ENCODE results near the gene HDAC4. TPM values are rescaled to one million over a fixed set of nuclear protein-coding genes. Genes with fewer than 3 reads are reported as not detected.

The HDAC4 gene
- total RNA-seq, 2 experiments from 2014 or later, result 25.2 to 65.1 TPM

DNA sequence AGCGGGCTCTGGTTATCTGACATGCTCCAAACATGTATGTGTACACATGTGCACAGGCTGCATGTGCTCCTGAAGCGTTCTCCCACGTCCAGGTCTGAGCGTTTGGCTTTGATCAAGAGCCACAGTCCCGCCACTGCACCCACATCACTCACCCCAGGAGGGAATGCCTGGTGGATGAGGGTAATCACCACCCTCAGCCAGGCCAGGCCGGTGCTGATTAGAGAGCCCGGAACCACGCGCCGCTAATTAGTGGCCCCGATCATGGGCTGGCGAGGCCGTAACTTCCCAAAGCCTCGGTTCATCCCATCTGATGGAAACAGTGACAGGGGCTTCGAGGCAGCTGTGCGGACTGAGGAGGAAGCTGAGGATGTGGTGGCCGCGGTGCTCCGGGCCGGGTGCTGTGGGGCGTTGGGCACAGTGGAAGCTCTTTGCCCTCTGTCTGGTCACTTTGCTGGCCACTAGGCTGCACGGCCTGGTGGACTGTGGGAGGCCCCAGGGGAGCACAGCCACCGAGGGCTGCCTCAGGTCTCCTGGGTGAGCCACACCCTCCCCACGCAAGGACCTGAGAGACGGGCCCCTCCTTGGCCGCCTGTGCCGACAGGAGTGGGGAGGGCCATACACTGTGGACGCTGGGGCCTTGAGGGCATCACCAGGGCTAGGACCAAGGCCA is 333.5 kb downstream of the HDAC4 start:
- DNase-seq, result no peak
- CTCF ChIA-PET, result no interaction called here
- Mint-ChIP-seq H3K36me3 (peaks cover 10% of the 10 kb centered on the region), H3K9me3 (ENCODE audit: low read depth) (no peaks in the 10 kb centered on the region), H3K4me3 (no peak overlapping the region), H3K27me3 (no peaks in the 10 kb centered on the region), H3K27ac (no peak overlapping the region), H3K4me1 (peaks cover 3% of the 10 kb centered on the region)
- ATAC-seq, result no peak

DNA sequence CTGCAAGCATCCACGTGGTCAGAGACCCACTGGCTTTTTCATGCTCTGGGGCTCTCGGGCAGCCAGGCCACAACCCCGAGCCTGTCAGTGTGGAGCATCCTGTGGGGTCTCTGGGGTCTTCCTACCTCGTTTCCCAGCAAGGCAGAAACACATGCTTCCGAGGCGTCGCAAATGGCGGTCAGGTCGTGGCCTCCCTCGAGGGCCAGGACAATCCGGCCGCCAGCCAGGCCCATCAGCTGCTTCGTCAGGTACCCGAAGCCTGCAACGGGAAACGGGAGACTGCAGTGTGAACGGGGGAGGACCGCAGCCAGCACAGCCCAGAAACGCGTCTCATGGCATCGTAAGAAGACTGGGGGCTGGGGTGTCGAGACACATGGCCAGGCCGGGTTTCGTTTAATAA is 334.2 kb downstream of the HDAC4 start:
- ATAC-seq (no peak), DNase-seq (no peak)
- H3K36me3 Mint-ChIP-seq, result peaks cover 4% of the 10 kb centered on the region
- no peak overlapping the region for H3K27ac Mint-ChIP-seq
- no peaks in the 10 kb centered on the region for H3K27me3 Mint-ChIP-seq
- CTCF ChIA-PET, result no interaction called here
- peaks cover 3% of the 10 kb centered on the region for H3K4me1 Mint-ChIP-seq
- no peak overlapping the region for H3K4me3 Mint-ChIP-seq
- no peaks in the 10 kb centered on the region for H3K9me3 Mint-ChIP-seq (ENCODE audit: low read depth)

DNA sequence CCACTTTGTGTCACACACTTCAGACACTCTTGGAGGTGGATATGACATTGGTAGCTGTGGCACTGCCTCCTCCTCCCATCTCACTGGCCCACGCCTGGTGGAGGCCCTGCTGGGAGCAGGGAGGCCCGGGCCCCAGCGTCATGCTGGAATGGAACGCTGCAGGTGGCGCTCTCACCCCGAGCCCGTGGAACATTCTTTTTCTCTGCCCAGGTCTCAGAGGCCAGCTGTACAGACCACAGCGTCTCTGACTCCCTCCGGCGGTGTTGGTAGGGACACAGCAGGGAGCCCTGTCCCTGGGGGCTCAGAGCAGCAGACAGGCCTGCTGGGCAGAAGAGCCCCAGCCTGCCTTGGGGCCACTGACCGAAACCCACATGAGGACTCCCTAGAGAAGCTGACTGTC is 334.9 kb downstream of the HDAC4 start:
- Mint-ChIP-seq H3K9me3 (ENCODE audit: low read depth) (no peaks in the 10 kb centered on the region), H3K27me3 (no peaks in the 10 kb centered on the region), H3K27ac (no peak overlapping the region), H3K4me1 (peaks cover 3% of the 10 kb centered on the region), H3K36me3 (peaks cover 7% of the 10 kb centered on the region), H3K4me3 (no peak overlapping the region)
- DNase-seq (no peak), ATAC-seq (no peak)
- CTCF ChIA-PET, result no interaction called here

DNA sequence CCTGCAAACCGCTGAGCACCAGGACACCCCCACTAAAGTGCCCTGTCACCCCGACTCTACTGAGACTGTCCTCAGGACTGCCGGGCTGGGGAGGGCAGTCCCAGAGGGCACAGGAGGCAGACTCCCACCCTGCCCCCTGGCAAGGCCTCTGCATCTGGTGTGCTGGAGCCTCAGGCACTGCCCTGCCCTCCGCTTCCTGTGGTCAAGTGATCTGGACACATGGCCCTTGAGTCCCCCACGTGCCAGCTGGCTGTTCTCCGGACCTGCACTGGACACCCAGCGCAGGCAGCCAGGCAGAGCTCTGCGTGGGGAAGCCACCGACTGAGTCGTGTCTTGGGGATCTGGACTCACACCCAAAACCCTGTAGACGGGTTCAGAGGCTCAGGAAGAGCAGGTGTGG is 335.3 kb downstream of the HDAC4 start:
- no peak overlapping the region for H3K27ac Mint-ChIP-seq
- H3K9me3 Mint-ChIP-seq (ENCODE audit: low read depth), result no peaks in the 10 kb centered on the region
- DNase-seq (no peak), ATAC-seq (no peak)
- no peaks in the 10 kb centered on the region for H3K27me3 Mint-ChIP-seq
- CTCF ChIA-PET, result no interaction called here
- peaks cover 3% of the 10 kb centered on the region for H3K4me1 Mint-ChIP-seq
- H3K4me3 Mint-ChIP-seq, result no peak overlapping the region
- H3K36me3 Mint-ChIP-seq, result peaks cover 7% of the 10 kb centered on the region

DNA sequence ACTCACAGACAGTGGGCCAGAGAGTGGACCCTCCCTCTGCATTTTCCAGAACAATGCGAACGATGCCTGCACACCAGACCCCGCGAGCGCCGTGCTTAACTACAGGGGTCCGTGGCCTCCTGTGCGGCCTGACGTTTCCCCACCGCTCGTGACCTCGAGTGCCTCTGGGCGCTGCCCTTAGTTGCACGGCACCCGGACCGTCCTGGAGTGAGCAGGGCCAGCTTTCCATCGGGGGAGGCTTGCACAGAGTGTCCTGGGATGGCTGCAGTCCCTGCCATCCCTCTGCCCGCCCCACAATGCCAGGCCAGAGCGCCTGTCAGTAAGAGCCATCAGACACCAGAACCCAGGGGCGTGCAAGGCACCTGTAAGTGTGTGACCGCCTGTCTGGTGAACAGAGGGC is 335.9 kb downstream of the HDAC4 start:
- H3K27ac Mint-ChIP-seq, result no peak overlapping the region
- no peak overlapping the region for H3K4me3 Mint-ChIP-seq
- no peak for DNase-seq
- no peak for ATAC-seq
- H3K4me1 Mint-ChIP-seq, result peaks cover under 1% of the 10 kb centered on the region
- H3K27me3 Mint-ChIP-seq, result no peaks in the 10 kb centered on the region
- CTCF ChIA-PET, result no interaction called here
- H3K36me3 Mint-ChIP-seq, result peaks cover 7% of the 10 kb centered on the region
- H3K9me3 Mint-ChIP-seq (ENCODE audit: low read depth), result no peaks in the 10 kb centered on the region

DNA sequence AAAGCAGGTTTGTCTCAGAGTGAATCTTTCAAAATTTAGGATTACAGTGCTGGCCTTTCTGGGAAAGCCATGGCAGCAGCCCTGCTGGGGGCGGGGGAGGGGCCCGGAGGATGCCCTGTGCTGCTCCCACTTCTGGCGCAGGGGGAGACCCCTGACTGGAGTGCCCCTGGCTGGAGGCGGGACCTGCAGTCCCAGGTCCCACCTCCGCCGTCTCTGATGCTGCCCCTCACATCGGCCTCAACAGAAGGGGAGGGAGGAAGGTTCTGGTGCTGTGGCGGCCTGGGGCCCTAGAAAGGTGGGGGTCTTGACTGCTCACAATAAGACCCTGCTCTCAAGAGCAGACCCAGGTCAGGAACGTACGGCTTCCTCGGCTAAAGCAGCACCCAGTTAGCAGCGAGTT is 336.6 kb downstream of the HDAC4 start:
- Mint-ChIP-seq H3K4me3 (no peak overlapping the region), H3K36me3 (peaks cover 7% of the 10 kb centered on the region)
- CTCF ChIA-PET, result no interaction called here

DNA sequence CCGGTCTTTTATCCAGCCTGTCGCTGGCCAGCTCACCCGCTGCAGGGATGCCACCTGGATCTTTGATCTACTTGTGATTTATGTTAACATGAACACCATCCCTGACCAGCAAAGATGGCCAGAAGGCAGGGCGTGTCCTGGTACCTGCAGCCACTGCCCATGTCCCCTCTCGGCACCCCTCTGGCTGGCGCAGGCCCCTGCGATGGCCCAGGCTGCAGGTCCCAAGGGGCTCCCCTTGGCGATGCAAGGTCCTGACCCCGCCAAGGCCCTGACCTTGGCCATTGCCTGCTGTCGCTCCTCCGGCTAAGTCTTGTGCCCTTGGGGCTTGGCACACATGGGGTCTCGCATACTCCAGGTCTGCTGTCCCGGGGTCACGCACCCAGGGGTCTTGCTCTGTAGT is 338.1 kb downstream of the HDAC4 start:
- Mint-ChIP-seq H3K4me3 (no peak overlapping the region), H3K27me3 (no peaks in the 10 kb centered on the region), H3K9me3 (ENCODE audit: low read depth) (no peaks in the 10 kb centered on the region), H3K4me1 (no peaks in the 10 kb centered on the region), H3K27ac (no peak overlapping the region), H3K36me3 (peaks cover 5% of the 10 kb centered on the region)
- ATAC-seq (no peak), DNase-seq (no peak)
- CTCF ChIA-PET, result no interaction called here

More for the DNA sequence above, 336.6 kb downstream of the HDAC4 start:
- DNase-seq (no peak), ATAC-seq (no peak)
- no peak overlapping the region for H3K27ac Mint-ChIP-seq
- no peaks in the 10 kb centered on the region for H3K27me3 Mint-ChIP-seq
- H3K9me3 Mint-ChIP-seq (ENCODE audit: low read depth), result no peaks in the 10 kb centered on the region
- no peaks in the 10 kb centered on the region for H3K4me1 Mint-ChIP-seq

DNA sequence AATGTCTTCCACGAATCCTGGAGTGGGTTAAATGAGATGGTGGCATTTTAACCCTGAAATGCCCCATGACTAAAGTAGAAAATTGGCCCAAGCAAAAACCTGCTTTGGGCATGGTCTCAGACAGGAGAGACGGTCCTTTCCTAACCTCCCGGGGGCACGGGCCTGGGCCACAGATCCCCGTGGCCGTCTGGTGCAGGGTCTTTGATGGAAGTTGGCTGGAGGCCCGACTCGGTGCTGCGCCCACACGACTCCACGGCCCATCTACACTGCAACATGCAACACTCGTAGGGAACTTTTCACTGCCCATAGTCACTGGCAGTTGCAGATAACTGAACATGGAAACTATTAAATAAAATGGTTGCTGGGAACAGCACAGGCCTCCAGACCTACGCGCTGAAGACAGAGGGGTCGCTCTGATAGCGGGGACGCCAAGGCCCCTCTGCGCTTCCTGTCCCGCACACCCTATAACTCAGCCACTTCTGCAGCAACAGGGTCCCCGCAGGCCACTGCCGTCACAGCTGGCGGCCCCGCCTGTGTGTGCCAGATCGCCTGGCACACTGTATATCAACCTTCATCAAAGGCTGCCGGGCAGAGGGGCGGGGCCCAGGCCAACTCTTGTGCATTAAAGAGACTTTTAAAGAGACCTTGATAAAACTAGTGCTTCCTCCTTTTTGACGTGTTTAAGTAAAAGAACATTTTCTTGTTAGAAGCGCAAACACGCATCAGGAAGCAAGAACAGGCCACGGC is 338.8 kb downstream of the HDAC4 start:
- ATAC-seq, result no peak
- no peaks in the 10 kb centered on the region for H3K9me3 Mint-ChIP-seq (ENCODE audit: low read depth)
- H3K4me1 Mint-ChIP-seq, result no peaks in the 10 kb centered on the region
- CTCF ChIA-PET, result no interaction called here
- no peak overlapping the region for H3K27ac Mint-ChIP-seq
- no peak for DNase-seq
- no peaks in the 10 kb centered on the region for H3K27me3 Mint-ChIP-seq
- H3K36me3 Mint-ChIP-seq, result peaks cover 5% of the 10 kb centered on the region
- H3K4me3 Mint-ChIP-seq, result no peak overlapping the region

DNA sequence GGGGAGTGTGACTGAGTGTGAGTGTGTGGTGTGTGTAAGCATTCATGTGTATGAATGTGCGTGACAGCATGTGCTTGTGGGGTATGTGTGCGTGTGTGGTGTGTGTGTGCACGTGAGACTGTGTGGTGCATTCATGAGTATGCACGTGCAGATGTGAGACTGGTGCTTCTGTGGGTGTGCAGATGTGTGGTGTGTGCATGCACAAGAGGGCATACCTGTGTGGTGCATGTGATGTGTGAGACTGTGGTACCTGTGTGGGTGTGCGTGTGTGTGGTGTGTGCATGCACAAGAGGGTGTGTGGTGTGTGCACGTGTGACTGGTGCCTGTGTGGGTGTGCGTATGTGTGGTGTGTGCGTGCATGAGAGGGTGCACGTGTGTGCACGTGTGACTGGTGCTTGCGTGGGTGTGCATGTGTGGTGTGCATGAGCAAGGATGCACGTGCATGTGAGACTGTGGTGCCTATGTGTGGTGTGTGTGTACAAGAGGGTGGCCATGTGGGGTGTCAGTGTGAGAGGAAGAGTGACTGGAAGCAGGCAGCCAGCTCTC is 339.6 kb downstream of the HDAC4 start:
- Mint-ChIP-seq H3K36me3 (peaks cover 5% of the 10 kb centered on the region), H3K4me3 (no peak overlapping the region), H3K27me3 (no peaks in the 10 kb centered on the region), H3K27ac (no peak overlapping the region), H3K4me1 (no peaks in the 10 kb centered on the region), H3K9me3 (ENCODE audit: low read depth) (no peaks in the 10 kb centered on the region)
- ATAC-seq (no peak), DNase-seq (no peak)
- CTCF ChIA-PET, result no interaction called here

DNA sequence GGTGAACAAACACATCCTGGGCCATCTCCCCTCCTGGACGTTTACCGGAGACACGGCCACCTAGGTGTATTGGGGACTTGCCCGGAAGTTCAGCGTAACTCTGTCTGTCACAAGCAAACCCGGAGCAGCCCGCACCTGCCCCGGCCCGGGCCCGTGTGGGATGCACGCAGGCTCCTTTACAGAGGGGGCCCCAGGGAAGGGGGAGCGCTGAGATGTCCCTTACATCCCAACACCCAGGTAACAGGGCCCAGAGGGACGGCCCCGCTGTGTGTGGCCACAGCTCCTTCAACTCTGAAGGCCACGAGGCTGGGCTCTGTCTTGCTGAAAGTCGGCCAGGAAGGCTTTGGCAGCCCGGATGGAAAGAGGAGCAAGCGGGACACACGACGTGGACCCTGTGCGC is 340.1 kb downstream of the HDAC4 start:
- no peak for DNase-seq
- Mint-ChIP-seq H3K4me3 (no peak overlapping the region), H3K36me3 (peaks cover 5% of the 10 kb centered on the region), H3K9me3 (ENCODE audit: low read depth) (no peaks in the 10 kb centered on the region), H3K4me1 (peaks cover 2% of the 10 kb centered on the region), H3K27me3 (no peaks in the 10 kb centered on the region), H3K27ac (no peak overlapping the region)
- CTCF ChIA-PET, result no interaction called here
- no peak for ATAC-seq

DNA sequence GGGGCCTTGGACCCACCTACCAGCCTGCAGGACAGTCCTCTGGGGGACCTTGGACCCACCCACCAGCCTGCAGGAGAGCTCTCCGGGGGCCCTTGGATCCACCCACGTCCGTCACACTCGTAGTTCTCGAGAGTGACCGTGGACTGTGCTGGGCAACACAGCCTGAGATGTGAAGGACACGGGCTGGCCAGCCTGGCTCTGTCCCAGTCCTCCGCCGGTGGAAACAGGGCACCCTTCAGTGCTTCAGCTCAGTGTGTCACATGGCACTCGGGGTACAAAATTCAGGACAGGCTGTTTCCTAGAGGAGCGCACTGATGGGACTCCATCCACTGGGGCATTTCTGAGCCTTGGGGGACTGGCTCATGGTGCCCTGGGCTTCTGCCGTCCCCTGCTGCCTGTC is 341.0 kb downstream of the HDAC4 start:
- H3K27ac Mint-ChIP-seq, result no peak overlapping the region
- DNase-seq (no peak), ATAC-seq (no peak)
- CTCF ChIA-PET, result no interaction called here
- H3K9me3 Mint-ChIP-seq (ENCODE audit: low read depth), result no peaks in the 10 kb centered on the region
- no peaks in the 10 kb centered on the region for H3K27me3 Mint-ChIP-seq
- peaks cover 2% of the 10 kb centered on the region for H3K4me1 Mint-ChIP-seq
- H3K36me3 Mint-ChIP-seq, result peaks cover 6% of the 10 kb centered on the region
- no peak overlapping the region for H3K4me3 Mint-ChIP-seq

DNA sequence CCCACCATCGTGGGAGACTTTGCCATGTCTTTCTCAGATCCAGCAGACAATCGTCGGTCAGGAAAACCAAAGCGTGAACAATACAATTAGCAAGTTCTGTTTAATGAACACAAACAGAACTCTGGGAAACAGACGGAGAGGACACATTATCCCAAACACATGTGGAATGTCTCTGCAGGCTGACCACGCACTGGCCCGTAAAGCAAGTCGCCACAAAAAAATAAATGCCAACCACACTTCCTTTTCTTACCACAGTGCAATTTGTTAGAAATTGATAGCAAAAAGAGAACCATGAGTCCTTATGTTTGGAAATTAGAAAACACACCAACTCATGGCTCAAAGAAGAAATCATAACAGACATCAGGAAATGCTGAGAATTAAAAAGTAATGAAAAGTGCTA is 342.1 kb downstream of the HDAC4 start:
- no peaks in the 10 kb centered on the region for H3K9me3 Mint-ChIP-seq (ENCODE audit: low read depth)
- no peak for DNase-seq
- no peak overlapping the region for H3K4me3 Mint-ChIP-seq
- H3K27ac Mint-ChIP-seq, result no peak overlapping the region
- no peaks in the 10 kb centered on the region for H3K27me3 Mint-ChIP-seq
- no peak for ATAC-seq
- H3K4me1 Mint-ChIP-seq, result peaks cover 2% of the 10 kb centered on the region
- peaks cover 8% of the 10 kb centered on the region for H3K36me3 Mint-ChIP-seq
- CTCF ChIA-PET, result no interaction called here

DNA sequence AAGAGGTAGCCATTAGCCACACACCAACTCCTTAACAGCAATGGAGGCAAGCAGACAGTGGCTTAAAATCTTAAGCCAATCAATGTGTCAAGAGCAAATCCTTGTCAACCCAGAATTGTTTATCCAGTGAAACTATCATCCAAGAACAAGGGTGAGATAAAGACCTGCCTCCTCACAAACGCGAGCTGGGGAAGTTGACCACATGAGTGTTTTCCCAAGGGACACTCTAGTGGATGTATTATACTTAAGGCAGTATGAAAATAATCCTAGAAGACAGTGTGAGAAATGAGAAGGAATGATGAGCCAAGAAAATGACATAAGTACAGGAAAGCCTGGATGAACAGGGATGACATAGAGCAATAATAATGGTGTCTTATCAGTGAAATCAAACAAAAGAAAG is 343.3 kb downstream of the HDAC4 start:
- no peak overlapping the region for H3K4me3 Mint-ChIP-seq
- ATAC-seq (no peak), DNase-seq (no peak)
- CTCF ChIA-PET, result no interaction called here
- H3K9me3 Mint-ChIP-seq (ENCODE audit: low read depth), result no peaks in the 10 kb centered on the region
- H3K27me3 Mint-ChIP-seq, result no peaks in the 10 kb centered on the region
- H3K4me1 Mint-ChIP-seq, result peaks cover 2% of the 10 kb centered on the region
- no peak overlapping the region for H3K27ac Mint-ChIP-seq
- peaks cover 12% of the 10 kb centered on the region for H3K36me3 Mint-ChIP-seq

DNA sequence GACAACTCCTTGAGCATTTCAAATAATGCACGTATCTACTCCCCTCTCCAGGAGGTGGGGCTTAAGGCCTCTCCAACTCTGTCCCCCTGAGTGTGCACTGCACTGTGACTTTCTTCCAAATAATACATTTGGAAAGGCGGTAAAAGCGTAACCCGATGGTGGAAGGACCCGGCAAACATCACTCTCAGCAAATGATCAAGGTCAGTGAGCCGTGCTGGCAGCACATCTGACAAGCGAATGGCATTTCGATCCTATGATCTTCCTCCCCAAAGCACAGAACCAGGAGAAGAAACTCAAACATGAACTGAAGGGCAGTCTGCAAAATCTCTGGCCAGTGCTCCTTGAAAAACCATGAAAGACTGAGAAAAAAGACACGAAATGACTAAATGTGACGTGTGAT is 344.2 kb downstream of the HDAC4 start:
- Mint-ChIP-seq H3K36me3 (peaks cover 12% of the 10 kb centered on the region), H3K9me3 (ENCODE audit: low read depth) (no peaks in the 10 kb centered on the region), H3K27me3 (no peaks in the 10 kb centered on the region), H3K4me3 (no peak overlapping the region), H3K4me1 (peaks cover 2% of the 10 kb centered on the region), H3K27ac (no peak overlapping the region)
- CTCF ChIA-PET, result no interaction called here
- ATAC-seq (no peak), DNase-seq (no peak)

All from activated CD8-positive, alpha-beta memory T cell treated with anti-CD3 and anti-CD28 coated beads, Interleukin-2, amount 10 ng/mL, durations not matched to agents 7 days and 5 days (primary cell).